Immature natural killer cell (primary cell): Measurements from ENCODE around the gene SYT17. TPM values are rescaled to one million over a fixed set of nuclear protein-coding genes. Genes with fewer than 3 reads are reported as not detected.

Experiments used
- DNase-seq, 3 donors: peaks; one replicate each; pipeline ENCODE4 v3.0.0; 2022; ENCODE audit warnings: mixed read lengths in 1 of 3
- H3K27ac Mint-ChIP-seq, 6 donors: one replicate each; pipeline ENCODE4 v1.8.0; 2020; ENCODE audit warnings: mixed read lengths in 6 of 6, mild to moderate bottlenecking in 5 of 6, inconsistent platforms in 4 of 6, moderate library complexity in 3 of 6
- H3K27me3 Mint-ChIP-seq, 3 donors: one replicate each; pipeline ENCODE4 v1.8.0; 2020 to 2021; ENCODE audit warnings: low read depth in 3 of 3, mild to moderate bottlenecking in 3 of 3, mixed read lengths in 3 of 3, moderate library complexity in 3 of 3, inconsistent platforms in 1 of 3
- H3K36me3 Mint-ChIP-seq, 3 donors: one replicate each; pipeline ENCODE4 v1.8.0; 2020; ENCODE audit warnings: mixed read lengths in 3 of 3, inconsistent platforms in 2 of 3, mild to moderate bottlenecking in 2 of 3
- H3K4me1 Mint-ChIP-seq, 2 donors: one replicate each; pipeline ENCODE4 v1.8.0; 2020; ENCODE audit warnings: inconsistent platforms in 2 of 2, mild to moderate bottlenecking in 2 of 2, mixed read lengths in 2 of 2, moderate library complexity in 1 of 2
- H3K4me3 Mint-ChIP-seq, 5 donors: one replicate each; pipeline ENCODE4 v1.8.0; 2020; ENCODE audit warnings: mild to moderate bottlenecking in 5 of 5, mixed read lengths in 5 of 5, inconsistent platforms in 3 of 5, moderate library complexity in 3 of 5
- H3K9me3 Mint-ChIP-seq, 6 donors: one replicate each; pipeline ENCODE4 v1.8.0; 2020; ENCODE audit warnings: mild to moderate bottlenecking in 6 of 6, mixed read lengths in 6 of 6, inconsistent platforms in 4 of 6, moderate library complexity in 3 of 6
- polyA plus RNA-seq, 3 donors: library from polyadenylated mRNA; unstranded; fragments of 300-500 nt; fragmentation: Illumina TruSeq; gene quantifications; one replicate each; pipeline ENCODE4 v1.2.3, GENCODE V29; 2021

Gene SYT17
- polyA plus RNA-seq, 3 donors from 2014 or later: not detected

- peaks cover 2 to 3% (median 3%) of the 10 kb centered on the region in 3 donors for H3K27me3 Mint-ChIP-seq
- H3K9me3 Mint-ChIP-seq: peaks cover 0 to 3% (median 0%) of the 10 kb centered on the region in 6 donors
- no peaks in the 10 kb centered on the region for H3K4me1 Mint-ChIP-seq
- no peaks in the 10 kb centered on the region for H3K36me3 Mint-ChIP-seq
- no peak overlapping the region for H3K4me3 Mint-ChIP-seq
- H3K27ac Mint-ChIP-seq: no peak overlapping the region
- no peak for DNase-seq
Observed at GRCh38 chr16:19188406-19188805, 20.4 kb downstream of the SYT17 start.

DNA sequence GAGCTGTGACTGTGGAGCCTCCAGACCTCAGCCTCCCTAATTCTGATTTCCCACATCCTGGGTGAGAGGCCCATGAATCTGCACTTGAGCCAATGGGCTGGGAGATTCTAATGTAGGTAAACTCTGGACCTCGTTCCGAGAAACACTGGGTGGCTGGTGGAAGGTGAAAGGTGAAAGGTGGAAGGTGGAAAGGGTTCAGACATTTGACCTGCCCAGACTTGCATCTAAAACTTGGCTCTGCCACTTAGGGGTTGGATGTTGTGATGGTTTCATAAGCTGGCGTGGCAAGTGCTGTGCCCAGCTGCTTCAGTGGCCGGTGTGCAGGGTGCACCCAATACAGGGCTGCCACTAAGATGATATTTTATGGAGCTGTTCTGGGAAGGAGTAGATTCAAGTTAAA is 24.8 kb downstream of the SYT17 start:
- Mint-ChIP-seq H3K4me1 (no peaks in the 10 kb centered on the region), H3K27ac (no peak overlapping the region), H3K36me3 (no peaks in the 10 kb centered on the region), H3K4me3 (no peak overlapping the region), H3K27me3 (peaks cover 0 to 4% (median 1%) of the 10 kb centered on the region in 3 donors), H3K9me3 (no peaks in the 10 kb centered on the region)
- no peak for DNase-seq

DNA sequence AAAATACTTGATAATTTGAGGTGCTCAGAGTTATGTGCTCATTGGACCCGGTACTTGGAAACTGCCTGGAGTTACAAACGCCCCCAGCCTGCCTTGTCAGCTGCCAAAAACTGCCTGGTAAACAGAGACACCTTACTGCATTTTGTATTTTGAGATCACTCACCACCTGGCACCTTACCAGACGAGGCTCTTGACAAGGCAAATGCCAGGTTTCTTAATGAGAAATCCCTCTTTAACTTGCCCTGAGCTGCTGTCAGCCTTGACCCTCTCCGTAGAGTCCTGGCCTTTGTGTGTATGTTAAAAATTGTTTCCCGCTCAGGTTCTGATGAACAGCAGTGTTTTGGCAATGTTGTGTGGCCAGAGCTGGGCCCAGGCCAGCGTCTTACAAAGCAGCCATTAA is 28.8 kb downstream of the SYT17 start:
- Mint-ChIP-seq H3K27ac (no peak overlapping the region), H3K4me3 (no peak overlapping the region), H3K36me3 (no peaks in the 10 kb centered on the region), H3K27me3 (peaks cover 0 to 7% (median 0%) of the 10 kb centered on the region in 3 donors), H3K9me3 (peaks cover 0 to 3% (median 0%) of the 10 kb centered on the region in 6 donors), H3K4me1 (no peaks in the 10 kb centered on the region)
- DNase-seq: no peak

GRCh38 chr16:19203374-19203966 is 35.4 kb downstream of the SYT17 start:
- Mint-ChIP-seq H3K36me3 (no peaks in the 10 kb centered on the region), H3K4me1 (no peaks in the 10 kb centered on the region), H3K4me3 (no peak overlapping the region), H3K9me3 (peaks cover 0 to 3% (median 0%) of the 10 kb centered on the region in 6 donors), H3K27me3 (peaks cover 2 to 5% (median 5%) of the 10 kb centered on the region in 3 donors), H3K27ac (no peak overlapping the region)
- DNase-seq: no peak

DNA sequence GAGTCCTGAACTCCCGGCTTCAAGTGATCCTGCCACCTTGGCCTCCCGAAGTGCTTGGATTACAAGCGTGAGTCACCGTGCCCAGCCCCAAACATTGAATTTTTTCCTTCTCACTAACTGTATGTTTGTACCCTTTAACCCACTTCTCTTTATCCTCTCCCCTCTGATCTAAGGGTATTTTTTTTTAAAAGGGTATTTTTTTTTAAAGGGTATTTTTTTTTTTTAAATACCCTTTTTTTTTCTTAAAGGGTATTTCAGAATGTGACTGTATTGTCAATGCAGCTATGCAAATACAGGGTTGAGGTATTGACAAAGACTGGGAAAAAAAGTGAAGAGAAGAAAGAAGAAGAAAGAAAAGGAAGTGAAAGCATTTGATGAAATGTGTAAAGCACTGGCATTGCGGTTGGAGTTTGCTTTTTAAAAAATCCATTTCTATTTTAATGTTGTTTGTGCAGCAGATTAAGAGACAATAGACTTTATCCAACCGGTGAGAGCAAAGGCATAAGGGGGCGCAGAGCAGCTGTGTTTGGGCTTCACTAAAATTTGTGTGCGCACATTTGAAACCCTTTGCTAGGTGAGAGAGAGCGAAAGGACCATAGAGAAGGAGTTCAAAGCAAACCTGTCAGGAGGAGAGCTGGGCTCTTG is 42.4 kb downstream of the SYT17 start:
- H3K9me3 Mint-ChIP-seq: no peaks in the 10 kb centered on the region
- no peaks in the 10 kb centered on the region for H3K4me1 Mint-ChIP-seq
- no peak overlapping the region for H3K4me3 Mint-ChIP-seq
- H3K36me3 Mint-ChIP-seq: no peaks in the 10 kb centered on the region
- H3K27ac Mint-ChIP-seq: no peak overlapping the region
- DNase-seq: no peak
- peaks cover 3 to 7% (median 4%) of the 10 kb centered on the region in 3 donors for H3K27me3 Mint-ChIP-seq

DNA sequence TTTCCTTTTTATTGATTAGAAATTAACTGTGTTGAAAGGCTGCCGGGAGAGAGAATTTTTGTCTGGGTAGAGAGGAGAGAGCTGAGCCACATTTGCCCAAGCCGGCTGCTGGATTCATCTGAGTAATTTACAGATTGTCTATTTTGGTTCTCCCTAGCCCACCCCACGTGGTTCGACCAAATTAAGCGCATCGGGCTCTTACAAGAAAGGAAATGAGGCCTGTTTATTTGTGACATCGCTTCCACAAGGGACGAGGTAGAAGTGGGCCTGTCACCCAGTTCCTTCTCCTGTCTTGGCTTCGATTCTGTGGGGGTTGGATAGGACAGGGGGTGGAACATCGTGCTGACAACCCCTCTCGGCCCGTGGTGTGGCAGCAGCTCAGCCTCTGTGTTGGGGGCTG is 42.9 kb downstream of the SYT17 start:
- Mint-ChIP-seq H3K4me1 (no peaks in the 10 kb centered on the region), H3K27ac (no peak overlapping the region)
- DNase-seq: no peak

GRCh38 chr16:19212059-19212458 is 44.0 kb downstream of the SYT17 start:
- Mint-ChIP-seq H3K4me1 (no peaks in the 10 kb centered on the region), H3K27ac (no peak overlapping the region)
- no peak for DNase-seq

More for the DNA sequence above, 42.9 kb downstream of the SYT17 start:
- H3K9me3 Mint-ChIP-seq: no peaks in the 10 kb centered on the region
- peaks cover 3 to 7% (median 4%) of the 10 kb centered on the region in 3 donors for H3K27me3 Mint-ChIP-seq
- H3K36me3 Mint-ChIP-seq: no peaks in the 10 kb centered on the region
- H3K4me3 Mint-ChIP-seq: no peak overlapping the region

DNA sequence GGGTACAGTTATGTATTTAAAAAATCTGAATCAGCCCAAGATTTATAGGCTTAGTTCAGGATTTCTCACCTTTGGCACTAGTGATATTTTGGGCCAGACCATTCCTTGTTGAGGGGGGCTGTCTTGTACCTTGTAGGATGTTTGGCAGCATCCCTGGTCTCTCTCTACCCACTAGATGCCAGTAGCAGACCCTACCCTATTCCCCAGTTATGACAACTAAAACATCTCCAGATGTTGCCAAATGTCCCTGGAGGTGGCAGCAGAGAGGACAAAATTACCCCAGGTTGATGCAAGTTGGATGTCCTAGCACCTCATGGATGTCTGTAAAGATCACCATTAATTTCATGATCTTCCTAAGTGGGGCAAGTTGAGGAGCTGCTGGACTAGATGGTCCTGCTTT is 45.8 kb downstream of the SYT17 start:
- H3K4me3 Mint-ChIP-seq: no peak overlapping the region
- no peaks in the 10 kb centered on the region for H3K9me3 Mint-ChIP-seq
- peaks cover 0 to 7% (median 3%) of the 10 kb centered on the region in 3 donors for H3K27me3 Mint-ChIP-seq
- no peak for DNase-seq
- no peak overlapping the region for H3K27ac Mint-ChIP-seq
- H3K4me1 Mint-ChIP-seq: no peaks in the 10 kb centered on the region
- no peaks in the 10 kb centered on the region for H3K36me3 Mint-ChIP-seq

More at GRCh38 chr16:19212059-19212458, 44.0 kb downstream of the SYT17 start:
- Mint-ChIP-seq H3K36me3 (no peaks in the 10 kb centered on the region), H3K9me3 (no peaks in the 10 kb centered on the region), H3K4me3 (no peak overlapping the region), H3K27me3 (peaks cover 3 to 7% (median 3%) of the 10 kb centered on the region in 3 donors)

- H3K9me3 Mint-ChIP-seq: no peaks in the 10 kb centered on the region
- peaks cover 0 to 12% (median 3%) of the 10 kb centered on the region in 3 donors for H3K27me3 Mint-ChIP-seq
Observed at GRCh38 chr16:19215705-19216104, 47.7 kb downstream of the SYT17 start.

DNA sequence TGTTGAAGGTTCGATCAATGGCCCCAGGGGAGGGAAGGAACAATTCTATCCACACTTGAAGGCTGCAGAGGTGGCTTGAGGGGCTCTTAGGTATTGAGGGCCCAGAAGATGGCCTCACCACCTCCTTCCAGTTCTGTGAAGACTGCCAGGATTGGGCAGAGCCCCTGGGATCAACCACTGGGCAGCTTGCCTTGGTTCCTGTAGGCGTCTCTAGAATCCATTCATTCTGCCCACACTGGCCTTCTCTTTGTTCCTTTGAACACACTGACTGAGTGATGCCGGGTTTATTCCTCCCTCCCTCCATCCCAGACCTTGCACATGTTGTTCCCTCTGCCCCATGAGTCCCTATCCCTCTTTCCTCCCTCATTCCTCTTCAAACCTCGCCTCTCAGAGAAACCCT is 50.5 kb downstream of the SYT17 start:
- Mint-ChIP-seq H3K36me3 (no peaks in the 10 kb centered on the region), H3K4me1 (no peaks in the 10 kb centered on the region), H3K4me3 (no peak overlapping the region), H3K9me3 (no peaks in the 10 kb centered on the region), H3K27me3 (peaks cover 0 to 7% (median 3%) of the 10 kb centered on the region in 3 donors), H3K27ac (no peak overlapping the region)
- DNase-seq: no peak

More at GRCh38 chr16:19215705-19216104, 47.7 kb downstream of the SYT17 start:
- Mint-ChIP-seq H3K4me3 (no peak overlapping the region), H3K27ac (no peak overlapping the region), H3K36me3 (no peaks in the 10 kb centered on the region), H3K4me1 (no peaks in the 10 kb centered on the region)
- no peak for DNase-seq

- H3K9me3 Mint-ChIP-seq: no peaks in the 10 kb centered on the region
- H3K27me3 Mint-ChIP-seq: peaks cover 0 to 7% (median 0%) of the 10 kb centered on the region in 3 donors
- H3K4me3 Mint-ChIP-seq: no peak overlapping the region
Observed at GRCh38 chr16:19219836-19220235, 51.8 kb downstream of the SYT17 start.

DNA sequence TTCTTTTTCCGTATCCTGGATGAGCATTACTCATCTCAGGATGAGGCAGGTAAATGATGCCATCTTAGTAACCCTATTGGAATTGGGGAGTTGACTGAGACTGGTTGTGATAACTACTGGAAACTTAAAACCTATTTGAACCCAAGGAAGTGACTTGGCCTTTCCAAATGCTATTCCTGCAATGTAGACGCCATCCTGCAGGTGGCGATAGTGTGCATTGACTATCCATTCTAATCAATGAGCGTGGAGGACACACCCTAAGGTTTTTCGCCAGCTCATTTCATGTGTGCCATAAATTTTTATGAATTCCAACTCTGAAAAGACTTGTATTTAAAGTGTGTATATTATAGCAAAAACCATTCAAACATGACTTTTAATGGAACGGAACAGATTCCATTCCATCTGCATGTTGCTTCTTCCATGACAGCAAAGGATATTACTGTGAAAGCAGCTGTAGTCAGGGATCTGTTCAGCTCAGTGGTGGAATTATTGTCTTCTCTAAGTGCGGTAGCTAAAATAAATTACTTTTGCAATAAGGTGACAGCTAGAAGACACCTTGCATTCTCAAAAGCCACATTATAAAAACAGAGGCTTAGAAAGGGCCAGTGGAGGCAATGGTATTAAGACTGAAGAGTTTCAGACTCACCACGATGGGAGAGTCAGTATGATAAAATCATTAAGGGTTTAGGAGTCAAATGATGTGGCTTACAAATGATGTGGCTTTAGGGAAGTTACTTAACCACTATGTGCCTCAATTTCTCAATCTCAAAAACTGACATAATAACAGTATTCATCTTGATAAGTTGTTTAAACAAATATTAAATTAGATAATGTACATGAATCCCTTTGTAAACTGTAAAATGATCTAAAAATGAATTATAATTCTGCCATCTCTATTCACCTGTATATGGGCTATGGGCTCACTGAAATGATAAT is 55.5 kb downstream of the SYT17 start:
- Mint-ChIP-seq H3K27ac (no peak overlapping the region), H3K9me3 (peaks cover 0 to 2% (median 0%) of the 10 kb centered on the region in 6 donors)

More at GRCh38 chr16:19219836-19220235, 51.8 kb downstream of the SYT17 start:
- DNase-seq: no peak
- no peak overlapping the region for H3K27ac Mint-ChIP-seq
- H3K36me3 Mint-ChIP-seq: no peaks in the 10 kb centered on the region
- H3K4me1 Mint-ChIP-seq: no peaks in the 10 kb centered on the region

GRCh38 chr16:19225651-19226050 is 57.6 kb downstream of the SYT17 start:
- H3K4me1 Mint-ChIP-seq: no peaks in the 10 kb centered on the region
- H3K9me3 Mint-ChIP-seq: peaks cover 0 to 2% (median 0%) of the 10 kb centered on the region in 6 donors
- no peaks in the 10 kb centered on the region for H3K36me3 Mint-ChIP-seq
- H3K4me3 Mint-ChIP-seq: no peak overlapping the region
- DNase-seq: no peak
- no peak overlapping the region for H3K27ac Mint-ChIP-seq
- H3K27me3 Mint-ChIP-seq: peaks cover 0 to 5% (median 0%) of the 10 kb centered on the region in 3 donors

More for the DNA sequence above, 55.5 kb downstream of the SYT17 start:
- Mint-ChIP-seq H3K4me1 (no peaks in the 10 kb centered on the region), H3K4me3 (no peak overlapping the region), H3K36me3 (no peaks in the 10 kb centered on the region), H3K27me3 (peaks cover 0 to 7% (median 0%) of the 10 kb centered on the region in 3 donors)
- DNase-seq: no peak

GRCh38 chr16:19227643-19228042 is 59.6 kb downstream of the SYT17 start:
- Mint-ChIP-seq H3K27ac (no peak overlapping the region), H3K9me3 (peaks cover 0 to 2% (median 0%) of the 10 kb centered on the region in 6 donors), H3K4me1 (no peaks in the 10 kb centered on the region), H3K27me3 (peaks cover 0 to 7% (median 0%) of the 10 kb centered on the region in 3 donors), H3K36me3 (no peaks in the 10 kb centered on the region), H3K4me3 (no peak overlapping the region)
- DNase-seq: no peak
